Ramos (cell line): ENCODE results near the gene LHX2.

Source experiments
- in situ Hi-C: fragments of 300-500 bp; cut with MboI; formaldehyde crosslinking; loops from one replicate; pipeline ENCODE4 v1.14.3; 2022; ENCODE audit warnings: low sequenced_read_pairs; ENCODE audit not compliant: unreplicated experiment

Gene LHX2

DNA sequence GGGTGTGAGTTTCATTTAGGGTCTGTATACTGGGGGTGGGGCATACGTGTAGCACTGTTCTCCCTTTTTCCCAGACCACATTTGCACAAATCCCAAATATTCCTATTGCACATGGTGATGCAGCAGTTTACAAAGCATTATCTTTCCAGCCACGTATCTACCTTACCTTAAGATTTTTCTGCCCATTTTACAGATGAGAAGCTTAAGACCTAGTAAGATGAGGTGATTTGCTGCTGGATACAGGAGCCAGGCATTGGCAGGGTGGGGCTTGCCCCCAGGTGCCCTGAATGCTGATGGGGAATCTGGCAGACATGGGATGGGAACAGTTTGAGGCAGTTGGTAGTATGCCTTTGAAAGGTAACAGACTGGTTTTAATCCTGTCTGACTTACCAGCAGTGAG lies 12.5 kb downstream of the LHX2 start:
- in situ Hi-C loops, result no loop called here

GRCh38 chr9:124029617-124030016 lies 18.0 kb downstream of the LHX2 start:
- in situ Hi-C loops, result loop anchor here (5.0 to 25.0 kb wide), 2 partner anchors 482 to 617 kb away; no protein-coding TSS in a partner anchor

DNA sequence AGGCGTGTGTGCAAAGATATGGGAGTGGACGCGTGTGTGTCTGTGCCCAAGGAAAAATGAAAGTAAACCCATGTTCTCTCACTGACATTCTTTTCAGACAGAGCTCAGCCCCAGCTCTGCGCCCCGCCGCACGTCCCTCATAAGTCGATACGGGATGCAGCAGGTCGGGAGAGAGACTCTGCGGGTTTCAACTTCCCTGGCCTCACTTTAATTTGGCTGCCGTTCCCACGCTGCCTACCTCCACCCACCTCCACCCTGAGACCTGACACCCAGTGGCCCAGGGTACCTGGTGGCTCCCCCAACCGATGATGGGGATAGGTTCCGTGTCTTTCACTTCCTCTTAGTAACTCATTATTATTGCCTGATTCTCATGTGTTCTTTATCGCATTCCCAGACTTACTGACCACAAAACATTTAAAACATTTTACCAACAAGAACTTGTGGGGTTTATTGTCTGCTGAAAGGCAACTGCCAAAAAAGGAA lies 19.4 kb downstream of the LHX2 start:
- in situ Hi-C loops, result loop anchor here (5.0 to 25.0 kb wide), 2 partner anchors 484 to 619 kb away; no protein-coding TSS in a partner anchor

DNA sequence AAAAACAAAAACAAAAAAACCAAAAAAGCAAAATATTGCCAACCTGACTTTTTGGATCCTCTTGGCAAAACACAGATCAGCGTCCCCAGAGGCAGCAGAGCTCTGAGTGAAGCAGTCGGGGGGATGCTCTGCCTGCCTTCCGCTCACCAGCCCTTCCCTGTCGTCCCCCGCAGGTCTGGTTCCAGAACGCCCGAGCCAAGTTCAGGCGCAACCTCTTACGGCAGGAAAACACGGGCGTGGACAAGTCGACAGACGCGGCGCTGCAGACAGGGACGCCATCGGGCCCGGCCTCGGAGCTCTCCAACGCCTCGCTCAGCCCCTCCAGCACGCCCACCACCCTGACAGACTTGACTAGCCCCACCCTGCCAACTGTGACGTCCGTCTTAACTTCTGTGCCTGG lies 20.7 kb downstream of the LHX2 start:
- in situ Hi-C loops, result loop anchor here (5.0 to 25.0 kb wide), 2 partner anchors 485 to 620 kb away; no protein-coding TSS in a partner anchor

DNA sequence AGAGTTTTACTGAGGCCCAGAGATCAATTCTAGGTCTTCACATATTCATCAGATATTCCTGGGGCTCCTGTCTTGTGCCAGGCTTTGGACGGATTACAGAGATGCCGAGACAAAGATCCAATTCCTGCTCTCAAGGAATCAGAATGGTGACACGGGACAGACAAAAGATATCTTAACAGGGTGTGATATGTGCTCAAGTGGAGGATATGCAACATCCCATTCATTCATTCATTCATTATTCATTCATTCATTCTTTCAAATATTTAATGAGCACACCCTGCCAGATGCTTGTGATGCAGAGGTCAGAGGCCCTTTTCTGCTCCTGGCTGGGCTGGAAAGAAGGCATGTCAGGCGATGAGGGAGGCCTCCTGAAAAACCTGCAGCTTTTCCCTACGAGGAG lies 21.8 kb downstream of the LHX2 start:
- in situ Hi-C loops, result loop anchor here (5.0 to 25.0 kb wide), 2 partner anchors 486 to 621 kb away; no protein-coding TSS in a partner anchor

GRCh38 chr9:124033967-124034366 lies 22.4 kb downstream of the LHX2 start:
- in situ Hi-C loops, result loop anchor here (5.0 to 25.0 kb wide), 2 partner anchors 487 to 622 kb away; no protein-coding TSS in a partner anchor

- in situ Hi-C loops, result loop anchor here (25.0 kb wide), 1 partner anchor 623 kb away; no protein-coding TSS in a partner anchor
Measured at GRCh38 chr9:124035001-124035650, 23.6 kb downstream of the LHX2 start.

DNA sequence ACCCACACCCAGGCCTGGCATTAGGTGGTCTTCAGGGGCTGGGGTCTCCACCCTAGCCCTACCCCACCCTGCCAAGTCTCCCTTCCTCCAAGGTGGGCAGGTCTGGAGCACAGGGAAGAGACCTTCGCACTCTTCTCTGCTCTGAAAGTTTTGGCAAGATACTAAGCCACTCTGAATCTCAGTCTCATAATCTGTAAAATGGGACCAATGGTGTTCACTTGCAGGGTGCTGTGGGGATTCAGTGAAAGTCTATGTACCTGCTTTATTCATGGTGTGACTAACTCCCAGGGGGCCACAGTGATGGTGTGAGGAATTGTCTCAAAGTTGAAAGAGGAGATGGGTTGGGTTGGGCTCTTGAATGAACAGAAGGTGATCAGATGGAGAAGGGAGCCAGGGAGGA lies 25.0 kb downstream of the LHX2 start:
- in situ Hi-C loops, result loop anchor here (25.0 kb wide), 1 partner anchor 624 kb away; no protein-coding TSS in a partner anchor

GRCh38 chr9:124037790-124038189 lies 26.2 kb downstream of the LHX2 start:
- in situ Hi-C loops, result loop anchor here (25.0 kb wide), 1 partner anchor 625 kb away; no protein-coding TSS in a partner anchor

- in situ Hi-C loops, result loop anchor here (25.0 kb wide), 1 partner anchor 626 kb away; no protein-coding TSS in a partner anchor
Measured at GRCh38 chr9:124038239-124038638, 26.7 kb downstream of the LHX2 start.

DNA sequence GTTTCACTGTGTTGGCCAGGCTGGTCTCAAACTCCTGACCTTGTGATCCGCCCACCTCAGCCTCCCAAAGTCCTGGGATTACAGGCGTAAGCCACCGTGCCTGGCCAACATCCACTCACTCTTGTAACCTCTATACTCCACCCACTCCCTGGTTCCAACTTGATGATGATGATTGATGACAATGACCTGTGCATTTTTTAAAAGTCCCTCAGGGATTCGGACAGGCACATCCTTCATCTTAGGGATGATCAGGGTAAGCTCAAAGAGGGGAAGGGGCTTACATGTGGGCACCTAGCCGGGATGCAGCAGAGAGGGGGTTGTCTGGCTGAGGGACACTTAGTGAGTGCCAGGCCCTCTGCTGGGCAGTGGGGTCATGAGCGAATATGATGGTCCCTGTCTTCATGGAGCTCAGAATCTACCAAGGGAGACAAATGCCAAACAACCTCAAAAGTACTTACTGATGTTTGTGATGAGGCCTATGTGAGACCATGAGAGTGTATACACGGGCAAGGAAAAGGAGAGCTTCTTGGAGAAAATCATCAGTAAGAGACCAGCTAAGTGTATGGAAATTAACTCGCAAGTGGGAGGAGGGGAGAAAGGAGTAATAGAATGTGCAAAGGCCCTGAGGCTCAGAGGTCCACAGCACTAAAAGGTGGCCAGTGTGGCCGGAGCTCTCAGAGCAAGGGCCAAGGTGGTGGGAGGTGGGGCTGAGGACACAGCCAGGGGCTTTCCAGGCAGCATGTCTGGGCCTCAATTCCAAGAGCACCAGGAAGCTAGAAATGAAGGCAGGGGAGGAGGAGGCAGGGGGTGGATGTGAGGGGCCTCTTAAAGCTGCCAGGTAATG lies 27.4 kb downstream of the LHX2 start:
- in situ Hi-C loops, result loop anchor here (25.0 kb wide), 1 partner anchor 627 kb away; no protein-coding TSS in a partner anchor

- in situ Hi-C loops, result loop anchor here (25.0 kb wide), 1 partner anchor 628 kb away; no protein-coding TSS in a partner anchor
Measured at GRCh38 chr9:124040186-124040931, 28.8 kb downstream of the LHX2 start.

GRCh38 chr9:124040935-124041816 lies 29.6 kb downstream of the LHX2 start:
- in situ Hi-C loops, result loop anchor here (25.0 kb wide), 1 partner anchor 629 kb away; no protein-coding TSS in a partner anchor

GRCh38 chr9:124041817-124042116 lies 30.2 kb downstream of the LHX2 start:
- in situ Hi-C loops, result loop anchor here (25.0 kb wide), 1 partner anchor 629 kb away; no protein-coding TSS in a partner anchor

GRCh38 chr9:124042201-124042721 lies 30.7 kb downstream of the LHX2 start:
- in situ Hi-C loops, result loop anchor here (25.0 kb wide), 1 partner anchor 630 kb away; no protein-coding TSS in a partner anchor

DNA sequence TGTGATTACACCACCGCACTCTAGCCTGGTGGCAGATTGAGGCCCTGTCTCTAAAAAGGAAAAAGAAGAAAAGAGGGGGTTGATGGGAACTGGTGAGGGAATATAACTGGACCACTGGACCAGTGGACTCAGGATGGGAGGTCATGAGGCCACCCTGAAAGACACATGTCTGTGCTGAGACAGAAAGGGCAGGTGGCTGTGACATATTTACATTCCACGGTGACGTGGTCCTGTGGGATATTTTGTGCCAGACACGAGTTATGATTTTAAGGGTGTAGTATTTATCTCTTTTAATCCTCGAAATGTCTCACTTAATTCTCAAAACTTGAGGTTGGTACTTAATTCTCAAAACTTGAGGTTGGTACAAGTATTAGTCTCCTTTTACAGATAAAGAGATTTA lies 32.9 kb downstream of the LHX2 start:
- in situ Hi-C loops, result loop anchor here (25.0 kb wide), 1 partner anchor 632 kb away; no protein-coding TSS in a partner anchor

DNA sequence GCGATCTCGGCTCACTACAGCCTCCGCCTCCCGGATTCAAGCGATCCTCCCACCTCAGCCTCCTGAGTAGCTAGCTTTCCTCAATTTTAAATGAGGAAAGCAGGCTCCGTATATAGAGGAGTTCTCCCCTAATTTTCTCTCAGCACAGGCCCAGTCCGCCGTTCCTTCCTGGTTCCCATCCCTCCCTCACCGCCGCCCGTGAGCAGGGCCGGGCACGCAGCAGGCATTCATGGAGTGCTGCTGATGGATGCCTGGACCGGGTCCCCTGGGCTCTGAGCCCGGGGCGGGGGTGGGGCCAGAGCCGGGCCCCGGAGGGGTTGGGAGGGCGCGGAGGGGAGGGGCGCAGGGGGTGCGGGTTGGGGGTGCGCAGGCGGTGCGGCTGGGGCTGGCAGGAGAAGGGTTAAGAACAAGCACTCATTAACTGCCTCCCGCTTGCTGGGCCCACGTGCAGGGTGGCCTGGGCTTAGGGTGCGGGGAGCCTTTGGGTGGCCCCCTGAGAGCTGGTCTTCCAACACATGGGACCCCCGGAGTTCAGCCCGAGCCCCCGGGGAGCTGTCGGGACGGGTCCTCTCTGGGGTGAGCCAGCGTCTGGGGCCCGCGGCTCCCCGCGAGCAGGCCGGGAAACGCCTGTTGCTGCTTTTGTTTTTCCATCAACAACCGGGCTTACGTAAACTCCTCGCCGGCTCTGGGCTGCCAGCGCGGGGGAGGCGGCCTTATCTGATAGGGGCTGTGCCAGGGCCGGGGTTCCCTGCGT lies 33.7 kb downstream of the LHX2 start:
- in situ Hi-C loops, result loop anchor here (25.0 kb wide), 1 partner anchor 633 kb away; no protein-coding TSS in a partner anchor

DNA sequence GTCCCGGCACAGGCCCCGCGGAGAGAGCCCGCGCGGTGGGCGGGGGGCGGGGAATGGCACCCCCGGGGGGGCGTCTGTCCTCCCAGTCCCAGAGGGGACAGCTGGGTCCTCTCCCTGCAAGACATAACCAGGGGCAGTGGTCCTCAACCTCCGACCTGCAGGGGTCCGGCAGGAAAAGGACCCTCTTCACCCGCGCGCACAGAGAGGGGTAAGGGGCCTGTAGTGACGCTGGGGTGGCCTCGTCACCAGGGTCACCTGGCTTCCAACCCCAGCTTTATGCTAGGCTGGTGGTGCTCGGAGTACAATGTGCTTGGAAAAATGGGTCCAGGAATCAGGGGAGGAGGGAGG lies 34.2 kb downstream of the LHX2 start:
- in situ Hi-C loops, result loop anchor here (25.0 kb wide), 1 partner anchor 634 kb away; no protein-coding TSS in a partner anchor
